HepG2 (cell line): ENCODE data around the gene NUP153. TPM values are rescaled to one million over a fixed set of nuclear protein-coding genes. Genes with fewer than 3 reads are reported as not detected.
A peak's percentile ranks its signal among the peaks of the same experiment; 100 is the strongest.

Experiments used
- ATF7-NPFF ChIP-seq: sonication (generic); formaldehyde crosslinking; IDR thresholded peaks from 2 replicates; pipeline ENCODE4 v1.8.1; 2023; ENCODE audit warnings: mild to moderate bottlenecking, low read depth, missing genetic modification reagents, moderate library complexity
- HNRNPLL ChIP-seq: fragments of 200-400 bp; formaldehyde crosslinking; IDR thresholded peaks from 2 replicates; pipeline ENCODE4 v1.6.1; 2017; ENCODE audit warnings: mild to moderate bottlenecking, low read depth, low read length; ENCODE audit not compliant: poor library complexity, severe bottlenecking
- KLF6 ChIP-seq: IDR thresholded peaks from 2 replicates; pipeline ENCODE4 v1.8.0; 2016; ENCODE audit warnings: missing biosample characterization, missing genetic modification reagents
- POLR2AphosphoS5 ChIP-seq: IDR thresholded peaks from 2 replicates; pipeline ENCODE4 v1.6.1; 2012; ENCODE audit warnings: low read depth, low read length
- RFXANK ChIP-seq: IDR thresholded peaks from 2 replicates; pipeline ENCODE4 v1.6.1; 2016
- SOX6 ChIP-seq, 2 experiments: fragments of 450-650 bp in 1 of 2; sonication (generic) in 1 of 2; formaldehyde crosslinking in 1 of 2; IDR thresholded peaks; 2 replicates each; pipeline versions ENCODE4 v1.4.0 to v1.6.1; 2017 to 2020; ENCODE audit warnings: antibody characterized with exemption in 1 of 2, mild to moderate bottlenecking in 1 of 2, missing genetic modification reagents in 1 of 2
- ZMYM3 ChIP-seq: sonication (generic); formaldehyde crosslinking; IDR thresholded peaks from 2 replicates; pipeline ENCODE4 v1.5.1; 2020; ENCODE audit warnings: mild to moderate bottlenecking, missing genetic modification reagents
- ZNF367 ChIP-seq: sonication (generic); formaldehyde crosslinking; IDR thresholded peaks from 2 replicates; pipeline ENCODE4 v1.4.0; 2020; ENCODE audit warnings: missing genetic modification reagents, borderline replicate concordance
- ZNF441 ChIP-seq: sonication (generic); formaldehyde crosslinking; IDR thresholded peaks from 2 replicates; pipeline ENCODE4 v1.7.0; 2021; ENCODE audit warnings: missing genetic modification reagents, borderline replicate concordance
- polyA plus RNA-seq, 8 experiments: library from polyadenylated mRNA; depleted of rRNA in 3 of 8; stranded (reverse) in 7 of 8; unstranded in 1 of 8; fragments of >200 nt; fragmentation: Illumina TruSeq in 4 of 8; extraction: Trizol in 4 of 8; gene quantifications; 2 replicates each; pipeline versions ENCODE4 v1.2.1 to v1.2.3, GENCODE V29; 2011 to 2016; ENCODE audit warnings: low read depth in 4 of 8, missing spikeins in 1 of 8, mixed read lengths in 1 of 8; ENCODE audit not compliant: insufficient read depth in 1 of 8
- total RNA-seq, 5 experiments: library from RNA; depleted of rRNA; stranded (reverse); fragments of >200 nt; fragmentation: Illumina TruSeq; extraction: Trizol; gene quantifications; 2 replicates each; pipeline ENCODE4 v1.2.3, GENCODE V29; 2016; ENCODE audit warnings: low read depth in 1 of 5
- TF ChIP-seq, protein P1 (sequence below): sonication (generic); formaldehyde crosslinking; IDR thresholded peaks from 2 replicates; pipeline ENCODE4 v1.4.0; 2020; ENCODE audit warnings: mild to moderate bottlenecking, missing genetic modification reagents
- TF ChIP-seq, protein P2 (sequence below): sonication (generic); formaldehyde crosslinking; conservative IDR thresholded peaks from 2 replicates; pipeline ENCODE4 v1.4.0; 2020; ENCODE audit warnings: missing genetic modification reagents
- TF ChIP-seq, protein P3 (sequence below): sonication (generic); formaldehyde crosslinking; IDR thresholded peaks from 2 replicates; pipeline ENCODE4 v1.9.0; 2021; ENCODE audit warnings: missing genetic modification reagents, borderline replicate concordance
- TF ChIP-seq, protein P4 (sequence below): sonication (generic); formaldehyde crosslinking; conservative IDR thresholded peaks from 2 replicates; pipeline ENCODE4 v1.5.0; 2020; ENCODE audit warnings: missing genetic modification reagents
- TF ChIP-seq, protein P5 (sequence below): sonication (generic); formaldehyde crosslinking; IDR thresholded peaks from 2 replicates; pipeline ENCODE4 v1.5.1; 2020; ENCODE audit warnings: missing genetic modification reagents, mild to moderate bottlenecking, borderline replicate concordance

Gene NUP153
- total and polyA plus RNA-seq, 2 of the 13 experiments (the other 11 are each of a cell fraction or from before 2014, with no cell fraction given), result 29.8 to 55.2 TPM

DNA sequence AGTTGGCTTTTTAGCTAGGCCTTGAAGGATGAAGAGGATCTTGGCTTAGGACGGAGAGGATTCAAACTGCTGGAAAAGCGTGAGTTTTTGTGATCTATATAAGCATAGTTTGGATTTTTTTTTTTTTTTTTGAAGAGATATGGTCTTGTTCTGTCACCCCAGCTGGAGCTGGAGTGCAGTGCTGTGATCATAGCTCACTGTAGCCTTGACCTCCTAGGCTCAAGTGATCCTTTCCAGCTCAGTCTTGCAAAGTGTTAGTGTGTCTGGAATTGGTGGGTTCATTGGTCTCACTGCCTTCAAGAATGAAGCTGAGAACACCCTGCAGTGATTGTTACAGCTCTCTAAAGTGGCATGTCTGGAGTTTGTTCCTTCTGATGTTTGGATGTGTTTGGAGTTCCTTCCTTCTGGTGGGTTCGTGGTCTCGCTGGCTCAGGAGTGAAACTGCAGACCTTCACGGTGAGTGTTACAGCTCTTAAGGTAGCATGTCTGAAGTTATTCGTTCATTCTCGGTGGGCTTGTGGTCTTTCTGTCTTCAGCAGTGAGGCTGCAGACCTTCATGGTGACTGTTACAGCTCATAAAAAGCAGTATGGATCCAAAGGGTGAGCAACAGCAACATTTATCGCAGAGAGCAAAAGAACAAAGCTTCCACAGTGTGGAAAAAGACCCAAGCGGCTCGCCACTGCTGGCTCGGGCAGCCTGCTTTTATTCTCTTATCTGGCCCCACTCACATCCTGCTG lies 37.5 kb upstream of the NUP153 start (continued):
- TF ChIP-seq, protein P1, sequence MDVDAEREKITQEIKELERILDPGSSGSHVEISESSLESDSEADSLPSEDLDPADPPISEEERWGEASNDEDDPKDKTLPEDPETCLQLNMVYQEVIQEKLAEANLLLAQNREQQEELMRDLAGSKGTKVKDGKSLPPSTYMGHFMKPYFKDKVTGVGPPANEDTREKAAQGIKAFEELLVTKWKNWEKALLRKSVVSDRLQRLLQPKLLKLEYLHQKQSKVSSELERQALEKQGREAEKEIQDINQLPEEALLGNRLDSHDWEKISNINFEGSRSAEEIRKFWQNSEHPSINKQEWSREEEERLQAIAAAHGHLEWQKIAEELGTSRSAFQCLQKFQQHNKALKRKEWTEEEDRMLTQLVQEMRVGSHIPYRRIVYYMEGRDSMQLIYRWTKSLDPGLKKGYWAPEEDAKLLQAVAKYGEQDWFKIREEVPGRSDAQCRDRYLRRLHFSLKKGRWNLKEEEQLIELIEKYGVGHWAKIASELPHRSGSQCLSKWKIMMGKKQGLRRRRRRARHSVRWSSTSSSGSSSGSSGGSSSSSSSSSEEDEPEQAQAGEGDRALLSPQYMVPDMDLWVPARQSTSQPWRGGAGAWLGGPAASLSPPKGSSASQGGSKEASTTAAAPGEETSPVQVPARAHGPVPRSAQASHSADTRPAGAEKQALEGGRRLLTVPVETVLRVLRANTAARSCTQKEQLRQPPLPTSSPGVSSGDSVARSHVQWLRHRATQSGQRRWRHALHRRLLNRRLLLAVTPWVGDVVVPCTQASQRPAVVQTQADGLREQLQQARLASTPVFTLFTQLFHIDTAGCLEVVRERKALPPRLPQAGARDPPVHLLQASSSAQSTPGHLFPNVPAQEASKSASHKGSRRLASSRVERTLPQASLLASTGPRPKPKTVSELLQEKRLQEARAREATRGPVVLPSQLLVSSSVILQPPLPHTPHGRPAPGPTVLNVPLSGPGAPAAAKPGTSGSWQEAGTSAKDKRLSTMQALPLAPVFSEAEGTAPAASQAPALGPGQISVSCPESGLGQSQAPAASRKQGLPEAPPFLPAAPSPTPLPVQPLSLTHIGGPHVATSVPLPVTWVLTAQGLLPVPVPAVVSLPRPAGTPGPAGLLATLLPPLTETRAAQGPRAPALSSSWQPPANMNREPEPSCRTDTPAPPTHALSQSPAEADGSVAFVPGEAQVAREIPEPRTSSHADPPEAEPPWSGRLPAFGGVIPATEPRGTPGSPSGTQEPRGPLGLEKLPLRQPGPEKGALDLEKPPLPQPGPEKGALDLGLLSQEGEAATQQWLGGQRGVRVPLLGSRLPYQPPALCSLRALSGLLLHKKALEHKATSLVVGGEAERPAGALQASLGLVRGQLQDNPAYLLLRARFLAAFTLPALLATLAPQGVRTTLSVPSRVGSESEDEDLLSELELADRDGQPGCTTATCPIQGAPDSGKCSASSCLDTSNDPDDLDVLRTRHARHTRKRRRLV (CRISPR knock-in tag), result 0 out of 2 replicates have a peak, but pooled peaks have one; percentile 40
- TF ChIP-seq ZNF367 (CRISPR knock-in tag), result no peak
- no peak for TF ChIP-seq HNRNPLL
- TF ChIP-seq, protein P2, sequence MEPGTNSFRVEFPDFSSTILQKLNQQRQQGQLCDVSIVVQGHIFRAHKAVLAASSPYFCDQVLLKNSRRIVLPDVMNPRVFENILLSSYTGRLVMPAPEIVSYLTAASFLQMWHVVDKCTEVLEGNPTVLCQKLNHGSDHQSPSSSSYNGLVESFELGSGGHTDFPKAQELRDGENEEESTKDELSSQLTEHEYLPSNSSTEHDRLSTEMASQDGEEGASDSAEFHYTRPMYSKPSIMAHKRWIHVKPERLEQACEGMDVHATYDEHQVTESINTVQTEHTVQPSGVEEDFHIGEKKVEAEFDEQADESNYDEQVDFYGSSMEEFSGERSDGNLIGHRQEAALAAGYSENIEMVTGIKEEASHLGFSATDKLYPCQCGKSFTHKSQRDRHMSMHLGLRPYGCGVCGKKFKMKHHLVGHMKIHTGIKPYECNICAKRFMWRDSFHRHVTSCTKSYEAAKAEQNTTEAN (CRISPR knock-in tag), result no peak
- no peak for TF ChIP-seq SOX6 (IDR thresholded peaks at IDR 0.05)
- no peak for TF ChIP-seq SOX6 (CRISPR knock-in tag; IDR thresholded peaks at IDR 0.05)
- no peak for TF ChIP-seq ZNF441 (CRISPR knock-in tag)
- no peak for TF ChIP-seq RFXANK
- TF ChIP-seq, protein P3, sequence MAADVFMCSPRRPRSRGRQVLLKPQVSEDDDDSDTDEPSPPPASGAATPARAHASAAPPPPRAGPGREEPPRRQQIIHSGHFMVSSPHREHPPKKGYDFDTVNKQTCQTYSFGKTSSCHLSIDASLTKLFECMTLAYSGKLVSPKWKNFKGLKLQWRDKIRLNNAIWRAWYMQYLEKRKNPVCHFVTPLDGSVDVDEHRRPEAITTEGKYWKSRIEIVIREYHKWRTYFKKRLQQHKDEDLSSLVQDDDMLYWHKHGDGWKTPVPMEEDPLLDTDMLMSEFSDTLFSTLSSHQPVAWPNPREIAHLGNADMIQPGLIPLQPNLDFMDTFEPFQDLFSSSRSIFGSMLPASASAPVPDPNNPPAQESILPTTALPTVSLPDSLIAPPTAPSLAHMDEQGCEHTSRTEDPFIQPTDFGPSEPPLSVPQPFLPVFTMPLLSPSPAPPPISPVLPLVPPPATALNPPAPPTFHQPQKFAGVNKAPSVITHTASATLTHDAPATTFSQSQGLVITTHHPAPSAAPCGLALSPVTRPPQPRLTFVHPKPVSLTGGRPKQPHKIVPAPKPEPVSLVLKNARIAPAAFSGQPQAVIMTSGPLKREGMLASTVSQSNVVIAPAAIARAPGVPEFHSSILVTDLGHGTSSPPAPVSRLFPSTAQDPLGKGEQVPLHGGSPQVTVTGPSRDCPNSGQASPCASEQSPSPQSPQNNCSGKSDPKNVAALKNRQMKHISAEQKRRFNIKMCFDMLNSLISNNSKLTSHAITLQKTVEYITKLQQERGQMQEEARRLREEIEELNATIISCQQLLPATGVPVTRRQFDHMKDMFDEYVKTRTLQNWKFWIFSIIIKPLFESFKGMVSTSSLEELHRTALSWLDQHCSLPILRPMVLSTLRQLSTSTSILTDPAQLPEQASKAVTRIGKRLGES (CRISPR knock-in tag), result no peak
- TF ChIP-seq POLR2AphosphoS5, result peak; percentile 69
- TF ChIP-seq ATF7-NPFF (CRISPR knock-in tag), result no peak
- TF ChIP-seq KLF6 (CRISPR knock-in tag), result no peak
- TF ChIP-seq, protein P4, sequence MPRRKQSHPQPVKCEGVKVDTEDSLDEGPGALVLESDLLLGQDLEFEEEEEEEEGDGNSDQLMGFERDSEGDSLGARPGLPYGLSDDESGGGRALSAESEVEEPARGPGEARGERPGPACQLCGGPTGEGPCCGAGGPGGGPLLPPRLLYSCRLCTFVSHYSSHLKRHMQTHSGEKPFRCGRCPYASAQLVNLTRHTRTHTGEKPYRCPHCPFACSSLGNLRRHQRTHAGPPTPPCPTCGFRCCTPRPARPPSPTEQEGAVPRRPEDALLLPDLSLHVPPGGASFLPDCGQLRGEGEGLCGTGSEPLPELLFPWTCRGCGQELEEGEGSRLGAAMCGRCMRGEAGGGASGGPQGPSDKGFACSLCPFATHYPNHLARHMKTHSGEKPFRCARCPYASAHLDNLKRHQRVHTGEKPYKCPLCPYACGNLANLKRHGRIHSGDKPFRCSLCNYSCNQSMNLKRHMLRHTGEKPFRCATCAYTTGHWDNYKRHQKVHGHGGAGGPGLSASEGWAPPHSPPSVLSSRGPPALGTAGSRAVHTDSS (CRISPR knock-in tag), result no peak
- peak; percentile 26; the same call in 1 of the 2 replicates for TF ChIP-seq ZMYM3
- TF ChIP-seq, protein P5, sequence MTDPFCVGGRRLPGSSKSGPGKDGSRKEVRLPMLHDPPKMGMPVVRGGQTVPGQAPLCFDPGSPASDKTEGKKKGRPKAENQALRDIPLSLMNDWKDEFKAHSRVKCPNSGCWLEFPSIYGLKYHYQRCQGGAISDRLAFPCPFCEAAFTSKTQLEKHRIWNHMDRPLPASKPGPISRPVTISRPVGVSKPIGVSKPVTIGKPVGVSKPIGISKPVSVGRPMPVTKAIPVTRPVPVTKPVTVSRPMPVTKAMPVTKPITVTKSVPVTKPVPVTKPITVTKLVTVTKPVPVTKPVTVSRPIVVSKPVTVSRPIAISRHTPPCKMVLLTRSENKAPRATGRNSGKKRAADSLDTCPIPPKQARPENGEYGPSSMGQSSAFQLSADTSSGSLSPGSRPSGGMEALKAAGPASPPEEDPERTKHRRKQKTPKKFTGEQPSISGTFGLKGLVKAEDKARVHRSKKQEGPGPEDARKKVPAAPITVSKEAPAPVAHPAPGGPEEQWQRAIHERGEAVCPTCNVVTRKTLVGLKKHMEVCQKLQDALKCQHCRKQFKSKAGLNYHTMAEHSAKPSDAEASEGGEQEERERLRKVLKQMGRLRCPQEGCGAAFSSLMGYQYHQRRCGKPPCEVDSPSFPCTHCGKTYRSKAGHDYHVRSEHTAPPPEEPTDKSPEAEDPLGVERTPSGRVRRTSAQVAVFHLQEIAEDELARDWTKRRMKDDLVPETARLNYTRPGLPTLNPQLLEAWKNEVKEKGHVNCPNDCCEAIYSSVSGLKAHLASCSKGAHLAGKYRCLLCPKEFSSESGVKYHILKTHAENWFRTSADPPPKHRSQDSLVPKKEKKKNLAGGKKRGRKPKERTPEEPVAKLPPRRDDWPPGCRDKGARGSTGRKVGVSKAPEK, result no peak
